HG03575 (cell line): Measurements from ENCODE around the gene LRRC10B.

Source experiments
- ATAC-seq: cut with Tn5 transposase; IDR thresholded peaks from one replicate; pipeline ENCODE4 v1.9.1; 2021; ENCODE audit not compliant: unreplicated experiment, insufficient number of reproducible peaks, low FRiP score; ENCODE audit errors: extremely low read depth

The LRRC10B gene

DNA sequence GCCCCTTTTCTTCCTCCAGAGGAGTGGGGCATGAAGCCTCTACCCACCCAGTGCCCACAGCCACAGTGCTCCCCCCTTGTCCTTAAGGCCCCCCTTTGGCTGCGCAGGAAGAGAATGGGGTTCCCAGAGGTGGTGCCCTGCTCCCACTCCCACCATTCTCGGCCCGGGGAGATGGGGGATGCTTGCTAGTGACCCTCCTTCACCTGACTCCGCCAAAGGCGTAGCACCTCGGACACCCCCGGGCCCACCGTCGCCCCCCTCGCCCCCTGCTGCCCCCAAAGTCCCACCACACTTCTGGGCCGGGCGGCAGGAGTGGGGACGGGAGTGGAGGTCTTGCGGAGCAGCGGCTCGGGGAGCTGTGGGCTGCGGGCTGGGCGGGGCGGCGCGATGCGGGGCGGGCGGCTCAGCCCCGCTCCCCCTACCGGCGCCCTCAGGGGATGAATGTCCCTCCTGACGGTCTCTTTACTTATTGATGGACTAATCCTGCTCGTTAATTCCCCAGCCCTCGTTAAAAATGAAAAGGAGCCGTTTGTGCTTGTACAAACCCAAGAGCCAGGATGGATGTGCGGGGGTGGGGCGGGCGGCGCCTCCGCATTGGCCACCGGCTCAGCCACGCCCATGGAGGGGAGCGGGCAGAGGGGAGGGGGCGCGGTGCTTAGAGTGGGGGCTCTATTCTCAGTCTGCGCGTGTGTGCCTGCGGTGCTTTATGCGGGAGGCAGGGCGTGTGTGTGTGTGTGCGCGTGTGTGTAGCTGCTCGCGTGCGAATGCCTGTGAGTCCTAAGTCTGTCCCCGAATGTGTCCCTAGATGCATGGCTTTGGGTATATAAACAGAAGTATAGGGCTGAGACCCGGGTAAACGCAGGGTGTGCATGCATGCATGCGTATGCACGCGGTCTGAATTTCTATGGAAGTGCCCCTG is 46.8 kb downstream of the LRRC10B start:
- ATAC-seq = no peak

DNA sequence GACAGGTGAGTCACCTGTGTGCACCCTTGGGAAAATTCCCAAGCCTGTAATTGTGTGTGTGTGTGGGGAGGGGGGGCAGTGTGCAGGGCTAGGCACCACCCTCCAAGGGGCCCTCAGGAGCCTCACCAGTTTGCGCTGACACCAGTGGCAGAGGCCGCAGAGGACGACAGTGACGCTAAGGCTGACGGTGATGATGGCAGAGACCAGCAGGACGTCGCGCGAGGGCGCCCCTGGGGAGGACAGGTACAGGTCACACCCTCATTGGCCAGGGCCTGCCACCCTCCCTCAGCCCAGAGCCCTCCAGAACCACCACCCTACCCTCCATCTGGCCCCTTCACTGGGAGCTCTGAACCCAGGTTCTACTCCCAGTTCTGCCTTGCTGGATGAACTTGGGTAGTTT is 47.4 kb downstream of the LRRC10B start:
- ATAC-seq = no peak

DNA sequence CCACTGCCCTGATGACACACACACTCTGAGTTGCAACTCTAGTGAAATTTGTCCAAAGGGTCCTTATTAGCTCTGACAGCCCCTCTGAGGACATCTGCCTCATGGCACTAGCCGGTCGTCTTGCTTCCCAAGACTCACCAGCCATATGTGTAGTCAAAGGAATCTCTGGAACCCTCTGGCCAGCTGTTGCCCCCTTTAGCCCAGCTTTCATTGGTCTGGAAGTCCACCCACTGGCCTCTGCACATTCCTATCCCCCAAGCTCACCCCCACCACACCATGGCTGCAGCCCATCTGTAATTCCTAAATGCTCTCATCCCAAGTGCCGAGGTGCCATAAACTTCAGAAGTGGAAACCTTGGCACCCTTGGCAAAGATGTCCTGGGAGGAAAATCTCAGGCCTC is 48.1 kb downstream of the LRRC10B start:
- no peak for ATAC-seq
